Activated B cell treated with CpG ODN at 0.5 μM for 24 hours (primary cell): Measurements from ENCODE around the gene IGFLR1. TPM values are rescaled to one million over a fixed set of nuclear protein-coding genes. Genes with fewer than 3 reads are reported as not detected.

Source experiments
- ATAC-seq: fragments of 200-7000 bp; cut with Tn5 transposase; one replicate; pipeline ENCODE4 v1.10.0; 2021; ENCODE audit warnings: low read depth, mild to moderate bottlenecking, moderate library complexity
- CTCF ChIA-PET: fragments of 350-600 bp; sonication (Branson Sonifier 250); formaldehyde crosslinking; loops from one replicate; lab custom pipeline; 2021; ENCODE audit warnings: antibody characterized with exemption; lab: Charles Lee
- POLR2A ChIA-PET: fragments of 350-600 bp; sonication (Branson Sonifier 250); formaldehyde crosslinking; loops from one replicate; lab custom pipeline; 2021; ENCODE audit warnings: antibody characterized with exemption; lab: Charles Lee
- DNase-seq: peaks from one replicate; pipeline ENCODE4 v3.0.0; 2022
- H3K27ac Mint-ChIP-seq: one replicate; pipeline ENCODE4 v1.8.0; 2020; ENCODE audit warnings: mixed read lengths
- H3K27me3 Mint-ChIP-seq: one replicate; pipeline ENCODE4 v1.8.0; 2021; ENCODE audit warnings: mixed read lengths
- H3K36me3 Mint-ChIP-seq: one replicate; pipeline ENCODE4 v1.8.0; 2021; ENCODE audit warnings: low read depth, mixed read lengths
- H3K4me1 Mint-ChIP-seq: one replicate; pipeline ENCODE4 v1.8.0; 2021; ENCODE audit warnings: mixed read lengths
- H3K4me3 Mint-ChIP-seq: one replicate; pipeline ENCODE4 v1.8.0; 2020; ENCODE audit warnings: mild to moderate bottlenecking, mixed read lengths
- H3K9me3 Mint-ChIP-seq: one replicate; pipeline ENCODE4 v1.8.0; 2020; ENCODE audit warnings: mixed read lengths
- CTCF ChIP-seq: fragments of 200-600 bp; IDR thresholded peaks from one replicate; pipeline ENCODE4 v1.8.0; 2022; ENCODE audit warnings: antibody characterized with exemption, mild to moderate bottlenecking
- intact Hi-C: fragments of 100-400 bp; cut with micrococcal nuclease; formaldehyde crosslinking; loops from one replicate; pipeline ENCODE4 v1.15.1; 2024
- total RNA-seq: library from RNA; stranded (reverse); gene quantifications from 2 replicates; pipeline ENCODE4 v1.2.3, GENCODE V29; 2022

Gene IGFLR1
- total RNA-seq, 1 donor from 2014 or later = 130 TPM

- peak; percentile 89 for DNase-seq
- Mint-ChIP-seq H3K9me3 (no peaks in the 10 kb centered on the region), H3K4me1 (peaks cover 66% of the 10 kb centered on the region), H3K36me3 (peaks cover 62% of the 10 kb centered on the region), H3K4me3 (peak overlapping the region; percentile 95), H3K27ac (peak overlapping the region; percentile 95), H3K27me3 (no peaks in the 10 kb centered on the region)
- TF ChIP-seq CTCF = no peak
- CTCF ChIA-PET = interaction anchor here (0.8 to 1.0 kb wide), 2 partner anchors 17 to 46 kb away, joined by 3 to 5 read pairs; no protein-coding TSS in a partner anchor
- POLR2A ChIA-PET = interaction anchor here (0.6 to 3.6 kb wide), 21 partner anchors 8 to 534 kb away, joined by 3 to 54 read pairs (median 5); partner anchors contain the start of genes COX6B1, HSPB6, KMT2B and LIN37
- intact Hi-C loops = loop anchor here (1.0 to 10.0 kb wide), 9 partner anchors 18 to 1574 kb away; partner anchors contain the start of genes ARHGAP33, COX6B1, NFKBID and OVOL3
- peak; percentile 65 for ATAC-seq
Observed at GRCh38 chr19:35740423-35741202, 1.6 kb downstream of the IGFLR1 start.

DNA sequence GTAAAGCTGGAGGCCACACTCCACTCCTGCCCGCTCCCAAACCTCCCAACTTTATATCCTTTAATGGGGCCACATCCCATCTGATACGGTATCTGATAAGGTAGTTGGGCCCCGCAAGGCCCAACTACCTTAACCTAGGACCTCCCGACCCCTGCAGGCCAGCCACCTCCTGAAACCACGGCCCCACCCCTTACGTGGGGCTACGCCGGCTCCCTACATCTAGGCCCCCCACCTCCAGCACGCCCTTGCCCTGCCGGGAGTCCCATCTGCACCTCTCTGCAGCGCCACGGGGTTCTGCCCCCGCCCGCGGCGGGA, 2.2 kb downstream of the IGFLR1 start:
- ChIA-PET POLR2A (interaction anchor here (0.8 to 3.6 kb wide), 18 partner anchors 8 to 534 kb away, joined by 3 to 54 read pairs (median 6); partner anchors contain the start of genes COX6B1, HSPB6, KMT2B and LIN37), CTCF (interaction anchor here (1.0 kb wide), 1 partner anchor 17 kb away, joined by 3 read pairs; no protein-coding TSS in a partner anchor)
- Mint-ChIP-seq H3K9me3 (no peaks in the 10 kb centered on the region), H3K27ac (peak overlapping the region; percentile 95), H3K4me3 (peak overlapping the region; percentile 95), H3K27me3 (no peaks in the 10 kb centered on the region), H3K4me1 (peaks cover 62% of the 10 kb centered on the region), H3K36me3 (peaks cover 62% of the 10 kb centered on the region)
- no peak for DNase-seq
- intact Hi-C loops = loop anchor here (1.0 to 10.0 kb wide), 9 partner anchors 18 to 1575 kb away; partner anchors contain the start of genes ARHGAP33, COX6B1, NFKBID and OVOL3
- no peak for TF ChIP-seq CTCF
- ATAC-seq = peak; percentile 3

DNA sequence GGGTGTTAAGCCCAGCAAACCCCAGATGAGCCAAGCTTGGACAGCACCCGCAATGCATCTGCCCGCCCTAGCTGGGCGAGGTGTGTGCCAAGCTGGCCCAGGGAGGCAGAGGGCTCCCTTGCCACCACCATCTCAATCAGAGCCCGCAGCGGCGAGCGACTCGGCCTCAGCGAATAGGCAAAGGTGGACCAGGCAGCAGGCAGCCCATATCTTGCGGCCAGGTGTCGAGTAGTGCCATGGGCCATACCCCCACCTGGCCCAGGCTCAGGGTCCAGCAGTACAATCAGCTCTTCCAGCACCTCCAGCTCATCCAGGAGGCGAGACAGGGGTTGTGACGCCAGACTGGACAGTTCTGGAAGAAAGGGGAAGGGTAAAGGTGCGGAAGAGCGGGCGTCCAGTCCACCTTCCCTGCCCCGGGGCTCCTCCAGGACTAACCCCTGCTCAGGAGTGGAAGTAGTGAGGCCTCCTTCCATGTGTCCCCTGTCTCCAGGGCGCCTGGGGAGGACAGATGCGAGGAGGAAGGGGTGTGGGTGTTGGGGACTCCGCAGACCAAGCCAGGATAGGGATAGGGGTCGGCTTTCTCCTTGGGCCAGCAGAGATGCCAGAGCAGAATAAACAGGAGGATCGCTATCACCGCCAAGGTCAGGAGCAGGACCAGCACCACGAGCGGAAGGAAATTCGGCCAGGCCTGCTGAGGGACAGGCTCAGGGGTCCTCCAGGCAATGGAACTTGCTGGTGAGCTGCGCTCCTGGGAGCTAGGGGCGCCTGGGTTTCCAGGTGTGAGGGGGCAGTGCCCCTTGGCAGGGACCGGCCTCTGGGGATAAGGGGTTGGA, 2.8 kb downstream of the IGFLR1 start:
- peak overlapping the region; percentile 24 for H3K27ac Mint-ChIP-seq
- intact Hi-C loops = loop anchor here (1.0 to 10.0 kb wide), 9 partner anchors 19 to 1575 kb away; partner anchors contain the start of genes ARHGAP33, COX6B1, NFKBID and OVOL3
- ChIA-PET CTCF (no interaction called here), POLR2A (interaction anchor here (0.8 to 3.6 kb wide), 9 partner anchors 9 to 533 kb away, joined by 3 to 54 read pairs (median 7); partner anchors contain the start of genes COX6B1, KMT2B and LIN37)
- DNase-seq (no peak), ATAC-seq (no peak)
- H3K27me3 Mint-ChIP-seq = no peaks in the 10 kb centered on the region
- H3K9me3 Mint-ChIP-seq = no peaks in the 10 kb centered on the region
- H3K36me3 Mint-ChIP-seq = peaks cover 62% of the 10 kb centered on the region
- TF ChIP-seq CTCF = no peak
- H3K4me1 Mint-ChIP-seq = peaks cover 60% of the 10 kb centered on the region
- peak overlapping the region; percentile 95 for H3K4me3 Mint-ChIP-seq

DNA sequence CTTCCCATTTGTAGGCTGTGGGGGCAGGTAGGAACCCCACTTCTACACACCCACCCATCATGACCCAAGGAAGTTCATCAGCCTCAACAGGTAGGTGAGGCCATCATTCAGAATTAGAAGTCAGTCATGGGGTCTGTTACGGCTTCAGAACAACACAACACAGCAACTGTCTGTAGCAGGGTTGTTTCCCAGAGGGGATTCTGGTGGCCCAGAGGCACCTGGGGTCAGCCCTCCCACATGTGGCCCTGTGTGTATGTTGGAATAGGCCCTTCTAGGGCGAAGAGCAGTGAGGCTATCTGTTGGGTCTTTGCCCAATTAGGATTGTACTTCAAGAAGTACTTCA, 3.4 kb downstream of the IGFLR1 start:
- Mint-ChIP-seq H3K4me3 (no peak overlapping the region), H3K27me3 (no peaks in the 10 kb centered on the region), H3K9me3 (no peaks in the 10 kb centered on the region), H3K36me3 (peaks cover 68% of the 10 kb centered on the region), H3K27ac (peak overlapping the region; percentile 31), H3K4me1 (peaks cover 57% of the 10 kb centered on the region)
- no peak for DNase-seq
- no peak for TF ChIP-seq CTCF
- CTCF ChIA-PET = no interaction called here
- POLR2A ChIA-PET = interaction anchor here (1.6 kb wide), 1 partner anchor 91 kb away, joined by 4 read pairs; the partner anchor contains the start of gene COX6B1
- intact Hi-C loops = no loop called here
- no peak for ATAC-seq
